CD4-positive, alpha-beta T cell (primary cell): ENCODE measurements around the gene OTOP3. TPM values are rescaled to one million over a fixed set of nuclear protein-coding genes. Genes with fewer than 3 reads are reported as not detected.

ENCODE experiments used
- ATAC-seq: fragments of 200-7000 bp; cut with Tn5 transposase; one replicate; pipeline ENCODE4 v1.10.0; 2022; ENCODE audit warnings: mild to moderate bottlenecking; ENCODE audit not compliant: poor library complexity
- CTCF ChIA-PET: fragments of 350-600 bp; sonication (Branson Sonifier 250); formaldehyde crosslinking; loops from one replicate; lab custom pipeline; 2021; ENCODE audit warnings: antibody characterized with exemption, inconsistent platforms; lab: Charles Lee
- POLR2A ChIA-PET: fragments of 350-600 bp; sonication (Branson Sonifier 250); formaldehyde crosslinking; loops from one replicate; lab custom pipeline; 2021; ENCODE audit warnings: antibody characterized with exemption, inconsistent platforms; lab: Charles Lee
- DNase-seq, 14 experiments: peaks; one replicate each; pipeline ENCODE4 v3.0.0-alpha.2; 2013 to 2020; ENCODE audit warnings: mixed read lengths in 2 of 14
- H3K27ac ChIP-seq, 2 donors: one replicate each; pipeline versions ENCODE4 v1.5.1 to v1.7.0; 2013; ENCODE audit warnings: low read length in 2 of 2, low read depth in 1 of 2, mild to moderate bottlenecking in 1 of 2
- H3K27me3 ChIP-seq, 2 experiments: 1 replicate in 1 of 2; 2 replicates in 1 of 2; pipeline versions ENCODE4 v1.6.1 to v1.7.0; 2013; ENCODE audit warnings: low read length in 2 of 2, control low read depth in 1 of 2, mild to moderate bottlenecking in 1 of 2, moderate library complexity in 1 of 2; ENCODE audit not compliant: insufficient read depth in 2 of 2, control insufficient read depth in 1 of 2
- H3K36me3 ChIP-seq: one replicate; pipeline ENCODE4 v1.6.1; 2013; ENCODE audit warnings: low read length, control low read depth; ENCODE audit not compliant: insufficient read depth
- H3K4me1 ChIP-seq: one replicate; pipeline ENCODE4 v1.6.1; 2013; ENCODE audit warnings: low read length, control low read depth; ENCODE audit not compliant: insufficient read depth
- H3K4me3 ChIP-seq: one replicate; pipeline ENCODE4 v1.5.1; 2013; ENCODE audit warnings: mild to moderate bottlenecking, low read length, moderate library complexity
- H3K9me3 ChIP-seq, 2 experiments: 1 replicate in 1 of 2; 2 replicates in 1 of 2; pipeline versions ENCODE4 v1.6.1 to v1.7.0; 2013; ENCODE audit warnings: low read length in 2 of 2, mild to moderate bottlenecking in 2 of 2, control low read depth in 1 of 2, moderate library complexity in 1 of 2; ENCODE audit not compliant: control insufficient read depth in 1 of 2, insufficient read depth in 1 of 2
- H3K27ac Mint-ChIP-seq: one replicate; pipeline ENCODE4 v1.8.0; 2020; ENCODE audit warnings: mixed read lengths
- H3K27me3 Mint-ChIP-seq: one replicate; pipeline ENCODE4 v1.8.0; 2021; ENCODE audit warnings: mixed read lengths
- H3K36me3 Mint-ChIP-seq: one replicate; pipeline ENCODE4 v1.8.0; 2021; ENCODE audit warnings: low read depth, mixed read lengths
- H3K4me1 Mint-ChIP-seq: one replicate; pipeline ENCODE4 v1.8.0; 2021; ENCODE audit warnings: low read depth, mixed read lengths
- H3K4me3 Mint-ChIP-seq: one replicate; pipeline ENCODE4 v1.8.0; 2020; ENCODE audit warnings: mild to moderate bottlenecking, mixed read lengths
- H3K9me3 Mint-ChIP-seq: one replicate; pipeline ENCODE4 v1.8.0; 2020; ENCODE audit warnings: mixed read lengths
- CTCF ChIP-seq: fragments of 200-600 bp; IDR thresholded peaks from one replicate; pipeline ENCODE4 v1.8.0; 2022; ENCODE audit warnings: antibody characterized with exemption, mild to moderate bottlenecking
- intact Hi-C, 2 experiments: fragments of 100-400 bp; cut with DNase I in 1 of 2; cut with micrococcal nuclease in 1 of 2; formaldehyde crosslinking; loops; one replicate each; pipeline versions ENCODE4 v1.15.1 to v1.9.0; 2023 to 2025; cut with DNase I, micrococcal nuclease
- polyA plus RNA-seq, 2 donors: library from polyadenylated mRNA; unstranded; fragments of 120-200 nt; gene quantifications; one replicate each; pipeline ENCODE4 v1.2.1, GENCODE V29; 2013
- total RNA-seq, 174 experiments: library from RNA in 2 of 174; stranded (reverse) in 2 of 174; gene quantifications; one replicate each; pipeline ENCODE4 v1.2.3 and lab custom pipeline; 2021 to 2026

The OTOP3 gene
- total RNA-seq = not detected
- polyA plus RNA-seq (2013, experiment 1 of 2) = not detected
- not detected for polyA plus RNA-seq (2013, experiment 2 of 2)
- total RNA-seq (lab: John Stamatoyannopoulos, UW) = 0 to 0.11 (median 0) reads per million in 172 experiments

GRCh38 chr17:74935585-74936469 is at the start of gene OTOP3:
TSS of gene OTOP3 (plus strand) at chr17:74935898. CDS start at chr17:74935922, 24 bp downstream.
- no peaks in the 10 kb centered on the region for H3K36me3 ChIP-seq
- ChIA-PET CTCF (no interaction called here), POLR2A (no interaction called here)
- H3K4me3 Mint-ChIP-seq = no peak within 1 kb of the TSS
- no peak for TF ChIP-seq CTCF
- H3K9me3 Mint-ChIP-seq = no peaks in the 10 kb centered on the region
- intact Hi-C loops = loop anchor here in 1 of 2 experiments (10.0 kb wide), 1 partner anchor 511 kb away; no protein-coding TSS in a partner anchor
- H3K27me3 Mint-ChIP-seq = peaks cover 78% of the 10 kb centered on the region
- DNase-seq (no peak), ATAC-seq (no peak)
- H3K27me3 ChIP-seq = peaks cover 51 to 58% of the 10 kb centered on the region in 2 experiments
- H3K9me3 ChIP-seq = peaks cover 0 to 12% of the 10 kb centered on the region in 2 experiments
- no peaks in the 10 kb centered on the region for H3K36me3 Mint-ChIP-seq
- no peak within 1 kb of the TSS for H3K27ac Mint-ChIP-seq
- H3K27ac ChIP-seq = no peak within 1 kb of the TSS
- peaks cover 9% of the 10 kb centered on the region for H3K4me1 ChIP-seq
- no peak within 1 kb of the TSS for H3K4me3 ChIP-seq
- no peaks in the 10 kb centered on the region for H3K4me1 Mint-ChIP-seq

- Histone ChIP-seq H3K9me3 (no peaks in the 10 kb centered on the region), H3K36me3 (no peaks in the 10 kb centered on the region), H3K4me1 (peaks cover 10% of the 10 kb centered on the region), H3K27me3 (peaks cover 19 to 23% of the 10 kb centered on the region in 2 experiments), H3K4me3 (no peak overlapping the region), H3K27ac (no peak overlapping the region)
- DNase-seq (no peak), ATAC-seq (no peak)
- ChIA-PET CTCF (no interaction called here), POLR2A (no interaction called here)
- peaks cover 20% of the 10 kb centered on the region for H3K27me3 Mint-ChIP-seq
- H3K4me3 Mint-ChIP-seq = no peak overlapping the region
- intact Hi-C loops = no loop called here
- no peaks in the 10 kb centered on the region for H3K36me3 Mint-ChIP-seq
- H3K4me1 Mint-ChIP-seq = no peaks in the 10 kb centered on the region
- H3K27ac Mint-ChIP-seq = no peak overlapping the region
- no peaks in the 10 kb centered on the region for H3K9me3 Mint-ChIP-seq
- no peak for TF ChIP-seq CTCF
These were observed 47.2 kb upstream of the OTOP3 start for GRCh38 chr17:74888469-74888868.

- H3K4me1 Mint-ChIP-seq = peaks cover 5% of the 10 kb centered on the region
These were observed 45.1 kb upstream of the OTOP3 start for GRCh38 chr17:74890554-74890953.

More at GRCh38 chr17:74890554-74890953, 45.1 kb upstream of the OTOP3 start:
- H3K27ac ChIP-seq = no peak overlapping the region
- H3K36me3 Mint-ChIP-seq = no peaks in the 10 kb centered on the region
- H3K27me3 Mint-ChIP-seq = peaks cover 32% of the 10 kb centered on the region
- no peak overlapping the region for H3K27ac Mint-ChIP-seq
- H3K4me3 ChIP-seq = no peak overlapping the region
- H3K9me3 ChIP-seq = no peaks in the 10 kb centered on the region
- TF ChIP-seq CTCF = no peak
- H3K4me3 Mint-ChIP-seq = no peak overlapping the region
- no peaks in the 10 kb centered on the region for H3K9me3 Mint-ChIP-seq
- DNase-seq (no peak), ATAC-seq (no peak)
- peaks cover 25 to 34% of the 10 kb centered on the region in 2 experiments for H3K27me3 ChIP-seq
- ChIA-PET CTCF (no interaction called here), POLR2A (interaction anchor here (1.0 kb wide), 1 partner anchor 17 kb away, joined by 3 read pairs; no protein-coding TSS in a partner anchor)
- intact Hi-C loops = no loop called here
- peaks cover 14% of the 10 kb centered on the region for H3K4me1 ChIP-seq
- H3K36me3 ChIP-seq = no peaks in the 10 kb centered on the region
